GM11168 (cell line): ENCODE measurements around the gene LSM3.
"Not testable (repeated sequence)": the region's sequence is repeated elsewhere in the genome, so short reads cannot be mapped to it uniquely, and the experiment has no call there.

Source experiments
- in situ Hi-C: fragments of 300-500 bp; cut with MboI; formaldehyde crosslinking; loops from one replicate; pipeline ENCODE4 v1.12.0; 2022; ENCODE audit warnings: low sequenced_read_pairs; ENCODE audit not compliant: unreplicated experiment

LSM3 gene

DNA sequence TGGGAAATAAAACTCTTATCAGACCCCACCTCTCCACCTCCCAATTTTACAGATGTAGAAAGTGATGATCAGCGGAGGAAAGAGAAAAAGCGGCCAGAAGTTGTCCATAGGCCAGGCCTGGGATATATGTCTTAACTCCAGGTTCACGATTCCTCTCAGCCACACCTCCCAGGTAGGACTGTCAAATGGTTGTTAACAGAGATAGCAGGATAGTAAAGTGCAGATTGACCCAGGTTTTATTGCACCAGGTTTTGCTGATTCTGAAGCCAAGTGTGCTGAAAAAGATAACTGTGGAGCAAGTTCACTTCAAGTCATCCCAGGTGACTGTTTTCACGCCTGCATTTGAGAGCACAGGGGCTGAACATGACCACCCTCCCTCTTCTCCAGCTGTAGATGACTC is 36.1 kb downstream of the LSM3 start:
- in situ Hi-C loops, result no loop called here

DNA sequence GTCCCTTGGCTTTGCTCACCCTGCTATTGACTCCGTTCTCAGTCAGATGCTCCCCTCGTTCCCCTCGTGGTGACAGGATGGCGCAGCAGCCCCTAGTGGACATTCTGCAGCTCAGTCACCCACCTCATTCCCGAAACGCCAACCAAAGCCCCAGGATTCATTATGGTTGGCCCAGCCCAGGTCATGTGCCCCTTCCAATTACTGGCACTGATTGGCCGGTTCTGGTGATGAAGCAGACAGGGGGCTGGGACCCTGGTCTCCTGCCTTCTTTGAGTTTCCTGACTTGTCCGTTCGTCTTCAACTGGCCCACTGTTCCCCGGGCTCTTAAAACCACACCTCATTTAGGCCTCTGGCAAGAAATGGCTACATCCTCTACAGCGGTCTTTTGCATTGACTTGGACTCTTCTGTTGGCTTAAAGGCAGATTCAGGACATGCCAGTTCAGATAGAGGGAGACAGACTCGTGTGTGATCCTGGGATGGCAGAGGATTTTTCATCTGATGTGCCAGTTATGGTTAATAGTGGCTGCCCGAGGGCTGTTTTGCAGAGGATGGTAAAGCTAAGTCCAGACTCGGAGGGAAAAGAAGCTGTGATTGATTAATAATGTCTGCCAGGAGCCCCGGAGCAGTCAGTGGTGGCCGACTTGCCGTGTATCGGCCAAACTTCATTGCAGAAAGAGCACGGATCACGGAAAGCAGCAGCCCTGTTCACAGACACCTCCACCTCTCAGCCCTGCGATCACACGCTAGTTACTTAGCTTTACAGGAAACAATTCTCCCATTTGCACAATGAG is 37.8 kb downstream of the LSM3 start:
- in situ Hi-C loops, result no loop called here

DNA sequence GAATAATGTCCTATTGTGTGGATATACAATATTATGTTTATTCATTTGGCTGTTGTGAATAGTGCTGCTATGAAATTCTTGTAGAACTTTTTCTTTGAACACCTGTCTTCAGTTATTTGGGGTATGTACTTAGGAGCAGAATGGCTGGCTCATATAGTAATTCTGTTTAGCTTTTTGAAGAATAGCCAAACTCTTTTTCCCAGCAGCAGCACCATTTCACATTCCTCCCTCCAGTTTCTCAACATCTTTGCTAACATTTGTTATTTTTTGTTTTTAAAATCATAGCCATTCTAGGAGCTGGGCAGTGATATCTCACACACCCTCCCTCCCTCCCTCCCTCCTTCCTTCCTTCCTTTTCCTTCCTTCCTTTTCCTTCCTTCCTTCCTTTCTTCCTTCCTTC is 39.7 kb downstream of the LSM3 start:
- in situ Hi-C loops, result no loop called here

DNA sequence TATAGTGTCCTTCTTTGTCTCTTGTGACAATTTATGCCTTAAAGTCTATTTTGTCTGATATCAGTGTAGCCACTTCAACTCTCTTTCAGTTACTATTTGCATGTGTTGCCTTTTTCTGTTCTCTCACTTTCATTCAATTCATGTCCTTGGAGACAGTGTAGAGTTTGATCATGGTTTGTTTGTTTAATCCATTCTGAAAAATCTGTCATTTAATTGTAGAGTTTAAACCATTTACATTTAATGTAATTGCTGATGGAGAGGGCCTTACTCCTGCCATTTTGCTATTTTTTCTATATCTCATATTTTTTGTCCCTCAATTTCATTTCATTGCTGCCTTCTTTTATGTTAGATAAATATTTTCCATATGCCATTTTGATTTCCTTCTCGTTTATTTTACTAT is 42.3 kb downstream of the LSM3 start:
- in situ Hi-C loops, result no loop called here

DNA sequence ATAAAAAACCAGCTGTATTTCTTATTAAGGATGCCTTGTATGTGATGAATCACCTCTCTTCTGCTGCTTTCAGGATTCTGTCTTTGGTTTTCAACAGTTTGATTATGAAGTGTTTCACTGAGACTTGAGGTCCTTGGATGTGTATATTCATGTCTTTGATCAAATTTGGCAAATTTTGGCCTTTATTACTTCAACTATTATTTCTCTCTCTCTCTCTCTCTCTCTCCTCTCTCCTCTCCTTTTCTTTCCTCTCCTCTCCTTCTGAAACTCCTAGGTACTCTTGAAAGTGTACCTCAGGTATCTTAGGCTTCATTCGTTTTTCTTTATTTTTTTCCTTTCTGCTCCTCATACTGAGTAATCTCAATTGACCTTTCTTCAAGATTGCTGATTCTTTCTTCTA is 43.3 kb downstream of the LSM3 start:
- in situ Hi-C loops, result no loop called here

DNA sequence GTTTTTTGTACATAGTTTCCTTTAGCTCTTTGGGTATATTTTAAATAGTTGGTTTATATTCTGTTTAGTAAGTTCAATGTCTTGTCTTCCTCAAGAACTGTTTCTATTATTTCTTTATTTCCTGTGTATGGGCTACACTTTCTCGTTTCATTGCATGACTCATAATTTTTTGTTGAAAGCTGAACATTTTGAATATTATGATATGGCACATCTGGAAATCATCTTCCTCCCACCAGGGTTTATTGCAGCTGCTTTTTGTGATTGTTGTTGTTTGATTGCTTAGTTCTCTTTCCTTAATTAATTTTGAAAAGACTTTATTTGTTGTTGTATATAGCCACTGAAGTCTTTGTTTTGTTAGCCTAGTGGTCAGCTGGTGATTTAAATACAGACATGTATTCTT is 43.8 kb downstream of the LSM3 start:
- in situ Hi-C loops, result no loop called here

DNA sequence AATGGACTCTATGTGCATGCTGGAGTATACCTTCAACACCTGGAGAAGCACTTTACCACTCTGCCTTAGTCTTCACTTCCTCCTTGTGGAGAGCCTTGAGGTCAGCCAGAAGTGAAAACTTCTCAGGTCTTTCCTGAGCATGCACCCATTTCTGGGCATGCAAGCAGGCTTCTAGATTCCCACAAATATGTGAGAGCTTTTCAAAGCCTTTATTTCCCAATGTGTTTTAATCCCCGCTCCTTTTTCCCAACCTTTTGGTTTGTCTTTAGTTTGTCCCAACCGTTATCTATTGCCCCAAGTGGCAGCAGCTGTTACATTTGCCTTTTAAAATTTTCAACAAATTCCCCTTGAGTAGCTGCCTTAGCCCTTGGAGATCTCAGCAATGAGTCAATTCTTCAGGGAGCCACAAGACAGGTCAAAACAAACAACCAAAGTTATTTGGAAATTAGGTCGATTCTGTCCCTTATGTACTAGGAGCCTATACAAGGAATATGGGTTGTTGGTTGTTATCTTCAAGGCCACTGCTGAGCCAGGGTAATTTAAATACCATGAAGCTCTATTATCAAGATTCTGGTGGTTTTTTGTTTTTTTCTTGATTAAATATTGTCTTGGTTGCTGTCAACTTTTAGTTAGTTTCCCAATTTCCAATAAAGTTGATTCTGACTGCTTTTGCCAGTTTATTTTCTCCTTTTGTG is 44.4 kb downstream of the LSM3 start:
- in situ Hi-C loops, result no loop called here

DNA sequence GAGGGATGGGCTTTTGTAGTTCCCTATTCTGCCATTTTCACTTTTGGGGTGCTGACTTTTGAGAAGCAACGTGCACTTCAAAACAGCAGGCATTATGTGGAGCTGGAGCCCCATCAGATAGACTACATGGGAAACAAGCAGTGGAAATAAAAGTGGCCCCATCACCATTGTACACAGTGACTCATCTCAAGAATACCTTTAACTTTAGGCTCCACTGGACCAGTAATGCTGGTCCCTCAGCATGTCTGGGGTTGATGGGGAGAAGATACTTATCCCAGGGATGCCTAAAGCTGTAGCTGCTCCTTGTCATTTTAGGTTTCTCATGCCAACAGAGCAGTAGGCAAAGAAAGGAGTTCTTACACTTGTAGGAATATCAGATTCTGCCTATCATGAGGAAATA is 45.0 kb downstream of the LSM3 start:
- in situ Hi-C loops, result no loop called here

DNA sequence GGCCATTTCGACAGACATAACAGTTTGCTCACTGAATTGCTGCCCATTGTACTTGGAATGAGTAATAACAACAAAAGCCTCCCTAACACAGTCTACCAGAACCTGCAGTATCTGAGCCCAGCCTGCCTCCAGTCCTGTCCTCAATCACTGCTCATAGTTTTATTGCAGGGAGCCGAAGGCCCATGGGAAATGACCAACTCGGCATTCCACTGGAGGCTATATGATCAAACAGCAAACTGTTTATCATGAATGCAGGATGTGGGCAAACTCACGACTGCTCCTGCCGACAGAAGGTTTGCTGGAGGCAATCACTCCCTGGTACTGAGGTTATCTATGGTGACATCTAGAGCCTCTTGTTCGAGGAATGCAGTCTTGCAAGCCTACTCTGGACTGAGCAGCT is 46.3 kb downstream of the LSM3 start:
- in situ Hi-C loops, result no loop called here

DNA sequence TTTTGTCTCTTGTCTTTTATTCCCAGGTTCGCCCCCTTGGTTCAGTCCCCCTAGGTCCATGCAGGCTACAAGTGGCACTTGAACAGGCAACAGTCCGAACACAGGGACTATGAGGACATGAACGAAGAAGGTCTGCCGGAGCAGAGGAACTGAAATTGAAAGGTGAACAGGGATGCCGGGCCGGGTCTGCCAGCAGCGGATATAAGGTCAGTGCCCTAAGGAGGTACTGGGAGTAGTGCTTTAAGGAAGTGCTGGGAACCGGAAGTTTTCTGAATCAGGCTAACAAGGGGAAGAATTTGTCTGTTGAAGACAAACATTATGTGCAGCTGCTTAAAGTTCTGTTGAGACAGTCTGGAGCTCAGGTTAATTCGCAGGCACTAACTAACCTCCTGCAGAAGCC is 46.8 kb downstream of the LSM3 start:
- in situ Hi-C loops, result no loop called here

DNA sequence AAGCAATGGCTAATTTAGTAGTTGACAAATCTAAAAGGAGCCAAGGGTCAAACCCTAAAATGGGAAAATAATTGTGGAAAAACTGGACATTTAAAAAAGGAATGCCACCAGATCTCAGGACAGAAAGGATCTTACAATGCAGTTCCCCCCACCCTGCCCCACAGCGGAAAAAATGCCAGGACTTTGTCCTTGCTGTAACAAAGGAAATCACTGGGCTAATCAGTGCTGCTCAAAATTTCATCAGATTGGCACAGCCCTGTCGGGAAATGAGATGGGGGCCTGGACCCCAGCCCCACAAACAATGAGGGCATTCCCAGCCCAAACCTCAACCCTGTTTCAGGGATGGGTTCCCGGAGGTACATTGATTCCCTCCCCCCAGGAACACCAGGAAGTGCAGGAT is 47.7 kb downstream of the LSM3 start:
- in situ Hi-C loops, result not testable (repeated sequence)

DNA sequence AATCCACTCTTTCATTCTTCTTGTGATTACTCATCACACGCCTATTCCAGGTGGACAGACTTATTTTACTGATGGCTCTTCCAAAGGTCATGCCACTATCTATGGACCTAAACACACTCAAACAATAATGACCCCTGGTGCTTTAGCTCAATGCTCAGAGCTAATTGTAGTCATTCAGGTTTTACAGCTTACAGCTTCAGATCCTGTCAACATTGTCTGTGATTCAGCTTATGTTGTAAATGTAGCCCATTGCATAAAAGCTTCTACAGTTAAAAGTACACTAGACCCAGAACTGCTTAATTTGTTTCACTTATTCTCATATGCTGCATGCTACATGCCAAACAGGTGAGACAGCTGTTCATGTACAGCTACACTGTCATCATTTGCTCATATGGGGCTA is 49.2 kb downstream of the LSM3 start:
- in situ Hi-C loops, result no loop called here

DNA sequence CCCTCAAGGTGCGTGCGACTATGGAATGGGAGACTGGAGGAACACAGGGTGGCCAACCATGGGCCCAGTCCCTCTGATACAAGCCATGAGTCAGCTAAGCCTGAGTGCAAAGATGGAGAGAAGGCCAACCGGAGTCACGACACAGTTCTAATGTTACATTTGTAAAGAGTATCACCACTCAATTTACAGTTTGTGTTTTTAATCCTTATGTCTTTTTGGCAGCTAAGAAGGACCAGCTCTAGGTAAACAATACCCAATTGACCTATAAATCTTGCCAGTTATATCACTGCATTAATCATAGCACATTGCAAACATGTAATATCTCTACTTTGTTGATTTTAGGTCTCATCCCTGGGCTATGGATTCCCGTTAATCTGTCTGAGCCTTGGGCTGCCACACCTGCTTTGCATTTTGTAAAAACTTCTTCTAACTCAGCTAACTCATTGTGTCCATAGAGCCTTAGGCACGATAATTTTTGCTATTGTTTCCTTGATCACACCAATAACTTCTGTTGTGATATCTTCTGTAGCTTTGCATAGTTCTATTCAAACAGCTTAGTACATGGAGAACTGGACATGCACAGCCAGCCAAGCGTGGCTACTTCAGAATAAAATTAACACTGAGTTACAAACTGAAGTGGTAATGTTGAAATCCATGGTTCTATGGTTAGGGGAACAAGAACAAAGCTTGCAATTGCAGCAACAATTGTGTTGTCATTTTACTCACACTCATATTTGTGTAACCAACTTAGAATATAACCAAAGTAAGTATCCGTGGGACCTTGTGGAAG is 50.3 kb downstream of the LSM3 start:
- in situ Hi-C loops, result no loop called here

DNA sequence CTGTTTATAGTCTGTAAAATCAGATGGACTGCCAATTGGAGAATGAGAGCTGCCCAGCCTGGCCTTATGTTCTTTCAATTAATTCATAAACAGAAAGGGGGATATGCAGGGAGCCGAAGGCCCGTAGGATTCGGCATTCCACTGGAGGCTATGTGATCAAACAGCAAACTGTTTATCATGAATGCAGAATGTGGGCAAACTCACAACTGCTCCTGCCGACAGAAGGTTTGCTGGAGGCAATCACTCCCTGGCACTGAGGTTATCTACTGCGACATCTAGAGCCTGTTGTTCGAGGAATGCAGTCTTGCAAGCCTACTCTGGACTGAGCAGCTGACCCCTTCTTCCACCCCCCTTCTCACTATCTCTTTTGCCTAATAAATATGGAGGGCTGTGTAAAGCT is 51.1 kb downstream of the LSM3 start:
- in situ Hi-C loops, result not testable (repeated sequence)

DNA sequence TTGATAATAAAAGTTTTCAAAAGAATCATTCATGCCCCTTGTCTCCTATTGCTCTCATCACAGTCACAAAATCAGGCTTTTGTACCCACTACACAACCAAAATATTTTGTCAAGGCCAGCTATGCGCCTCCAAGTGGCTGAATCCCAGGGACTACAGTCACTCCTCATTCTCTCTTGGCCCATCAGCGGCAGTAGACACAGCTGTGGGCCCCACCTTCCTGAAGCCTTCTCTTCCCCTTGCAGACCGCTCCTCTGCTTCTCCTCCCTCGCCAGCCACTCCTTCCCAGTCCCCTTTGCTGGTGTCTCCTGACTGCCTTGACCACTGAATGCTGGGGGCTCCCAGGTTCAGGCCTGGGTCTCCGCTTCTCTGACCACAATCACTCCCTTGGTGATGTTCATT is 52.1 kb downstream of the LSM3 start:
- in situ Hi-C loops, result no loop called here

DNA sequence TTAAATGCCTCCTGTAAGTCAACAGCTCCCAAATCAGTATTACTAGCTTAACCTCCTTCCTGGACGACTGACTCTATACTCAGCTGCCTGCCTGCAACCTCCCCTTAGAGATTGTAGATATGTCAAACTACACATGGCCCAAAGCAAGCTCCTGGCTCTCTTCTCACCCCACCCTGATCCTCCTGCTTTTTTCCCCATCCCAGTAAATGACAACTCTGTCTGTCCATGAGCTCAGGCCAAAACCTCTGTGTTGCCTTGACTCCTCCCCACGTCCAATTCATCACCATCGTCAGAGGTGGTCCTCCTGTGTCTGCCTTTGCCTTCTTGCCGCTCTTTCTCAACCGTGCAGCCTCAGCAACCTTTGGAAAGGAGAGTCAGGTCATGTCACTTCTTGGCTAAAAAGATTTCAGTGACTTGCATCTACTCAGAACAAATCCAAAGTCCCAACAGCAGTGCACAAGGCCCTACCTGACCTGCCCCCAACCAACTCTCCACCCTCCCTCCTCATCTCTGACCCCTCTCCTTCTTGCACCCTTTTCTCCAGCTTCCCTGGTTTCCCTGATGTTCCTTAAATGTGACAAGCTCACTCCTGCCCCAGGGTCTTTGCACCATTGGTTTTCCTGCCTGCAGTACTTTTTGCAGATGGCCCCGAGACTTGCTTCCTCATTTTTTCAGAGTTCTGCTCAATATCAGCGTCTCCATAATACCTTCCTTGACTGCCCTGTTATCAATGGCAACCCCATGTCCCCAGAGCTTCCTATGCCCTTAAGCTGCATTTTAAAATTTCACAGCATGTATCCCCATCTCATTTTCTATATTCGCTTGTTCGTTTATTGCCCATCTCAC is 52.8 kb downstream of the LSM3 start:
- in situ Hi-C loops, result no loop called here

DNA sequence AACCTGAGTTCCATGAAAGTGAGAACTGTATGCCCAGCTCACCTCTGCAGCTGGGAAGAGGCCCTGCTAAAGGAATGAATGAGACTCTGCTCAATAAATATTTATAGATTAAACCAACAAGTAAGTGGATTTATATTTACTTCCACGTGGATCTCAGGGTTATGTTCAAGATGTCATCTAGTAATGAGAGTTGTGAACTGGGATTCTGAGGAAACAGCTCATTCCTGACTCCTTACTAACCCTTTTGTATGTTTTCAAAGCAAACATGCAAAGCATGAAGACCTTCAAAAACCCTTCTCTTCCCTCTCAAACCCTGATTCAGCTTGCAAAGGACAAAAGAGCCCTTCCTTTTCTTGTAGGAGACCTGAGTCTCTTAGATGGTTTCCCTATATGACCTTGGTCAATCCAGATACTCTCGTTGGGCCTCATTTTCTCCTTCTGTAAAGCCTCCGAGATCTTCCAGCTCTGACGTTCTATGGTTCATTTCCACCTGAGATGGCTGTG is 53.4 kb downstream of the LSM3 start:
- in situ Hi-C loops, result no loop called here

DNA sequence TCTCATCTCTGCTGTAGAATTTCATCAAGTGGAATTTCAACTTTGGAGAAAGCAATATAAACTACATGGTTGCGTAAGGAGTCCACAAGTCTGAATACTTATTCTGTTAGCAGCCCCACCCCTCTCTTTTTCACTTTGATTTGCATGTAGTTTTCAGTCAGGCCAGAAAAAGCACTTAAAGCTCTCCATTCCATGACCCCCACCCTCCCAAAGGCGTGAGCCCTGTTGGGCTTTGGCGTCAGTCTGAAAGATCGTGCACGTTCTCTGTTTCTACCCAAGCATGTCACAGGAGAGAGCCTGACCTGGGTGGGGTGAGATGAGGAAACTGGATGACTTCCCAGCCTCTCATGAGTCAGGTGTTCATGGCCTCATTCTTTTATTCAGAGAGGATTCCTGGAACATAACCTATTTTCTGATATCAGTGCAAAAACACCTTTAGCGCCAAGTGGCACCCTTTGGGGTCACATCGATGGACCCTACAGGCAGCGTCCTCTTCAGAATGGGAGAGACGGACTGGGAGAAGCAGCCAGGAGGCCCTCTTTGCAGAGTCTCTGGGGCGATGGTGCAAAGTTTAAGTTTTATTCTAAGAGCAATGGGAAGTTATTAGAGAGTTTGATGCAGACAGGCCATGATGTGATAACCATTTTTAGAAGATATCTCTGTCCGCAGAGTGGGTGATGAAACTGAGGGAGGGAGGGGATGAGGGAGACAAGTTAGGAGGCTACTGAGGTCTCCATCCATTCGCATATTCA is 55.8 kb downstream of the LSM3 start:
- in situ Hi-C loops, result no loop called here
